Measurements from ENCODE around the gene LONP1.
"Not testable (repeated sequence)": the region's sequence is repeated elsewhere in the genome, so short reads cannot be mapped to it uniquely, and the experiment has no call there.

Gene LONP1

GRCh38 chr19:5738423-5738822 lies 18.5 kb upstream of the LONP1 start:
- no peaks in the 10 kb centered on the region for H3K4me1 ChIP-seq (ENCODE audit: control insufficient read depth, insufficient read depth, low read length)
- no peaks in the 10 kb centered on the region for H3K9me3 ChIP-seq (ENCODE audit: control insufficient read depth, insufficient read depth, low read depth, low read length)
- no peaks in the 10 kb centered on the region for H3K36me3 ChIP-seq (ENCODE audit: control insufficient read depth, insufficient read depth, low read length)
- H3K27ac ChIP-seq (ENCODE audit: low read depth, low read length), result no peak overlapping the region
- no peak overlapping the region for H3K4me3 ChIP-seq (ENCODE audit: low read depth, low read length)
- H3K27me3 ChIP-seq (ENCODE audit: control insufficient read depth, insufficient read depth, low read length), result no peaks in the 10 kb centered on the region
- H3K9ac ChIP-seq (ENCODE audit: low read length), result no peak overlapping the region

- H3K4me1 ChIP-seq (ENCODE audit: control insufficient read depth, insufficient read depth, low read length); H3K27ac ChIP-seq (ENCODE audit: low read depth, low read length); H3K4me3 ChIP-seq (ENCODE audit: low read depth, low read length); H3K36me3 ChIP-seq (ENCODE audit: control insufficient read depth, insufficient read depth, low read length); H3K9ac ChIP-seq (ENCODE audit: low read length); H3K9me3 ChIP-seq (ENCODE audit: control insufficient read depth, insufficient read depth, low read depth, low read length); H3K27me3 ChIP-seq (ENCODE audit: control insufficient read depth, insufficient read depth, low read length): not testable (repeated sequence)
Observed at GRCh38 chr19:5733172-5733571, 13.2 kb upstream of the LONP1 start.

- no peak overlapping the region for H3K4me3 ChIP-seq (ENCODE audit: low read depth, low read length)
- H3K4me1 ChIP-seq (ENCODE audit: control insufficient read depth, insufficient read depth, low read length), result no peaks in the 10 kb centered on the region
- H3K27ac ChIP-seq (ENCODE audit: low read depth, low read length), result no peak overlapping the region
- no peaks in the 10 kb centered on the region for H3K36me3 ChIP-seq (ENCODE audit: control insufficient read depth, insufficient read depth, low read length)
- H3K9ac ChIP-seq (ENCODE audit: low read length), result no peak overlapping the region
- H3K9me3 ChIP-seq (ENCODE audit: control insufficient read depth, insufficient read depth, low read depth, low read length), result no peaks in the 10 kb centered on the region
- no peaks in the 10 kb centered on the region for H3K27me3 ChIP-seq (ENCODE audit: control insufficient read depth, insufficient read depth, low read length)
Observed at GRCh38 chr19:5727453-5728050, 7.6 kb upstream of the LONP1 start.

- Histone ChIP-seq H3K9ac (ENCODE audit: low read length) (peak overlapping the region; percentile 93), H3K27me3 (ENCODE audit: control insufficient read depth, insufficient read depth, low read length) (no peaks in the 10 kb centered on the region), H3K4me1 (ENCODE audit: control insufficient read depth, insufficient read depth, low read length) (peaks cover 7% of the 10 kb centered on the region; the same call in 1 of the 2 replicates), H3K36me3 (ENCODE audit: control insufficient read depth, insufficient read depth, low read length) (peaks cover 19% of the 10 kb centered on the region), H3K27ac (ENCODE audit: low read depth, low read length) (peak overlapping the region; percentile 95), H3K4me3 (ENCODE audit: low read depth, low read length) (peak overlapping the region; percentile 79), H3K9me3 (ENCODE audit: control insufficient read depth, insufficient read depth, low read depth, low read length) (no peaks in the 10 kb centered on the region)
Observed at GRCh38 chr19:5719274-5719960, 529 bp downstream of the LONP1 start.

- no peaks in the 10 kb centered on the region for H3K9me3 ChIP-seq (ENCODE audit: control insufficient read depth, insufficient read depth, low read depth, low read length)
- H3K36me3 ChIP-seq (ENCODE audit: control insufficient read depth, insufficient read depth, low read length), result peaks cover 23% of the 10 kb centered on the region
- H3K4me1 ChIP-seq (ENCODE audit: control insufficient read depth, insufficient read depth, low read length), result peaks cover 7% of the 10 kb centered on the region; the same call in 1 of the 2 replicates
- H3K4me3 ChIP-seq (ENCODE audit: low read depth, low read length), result peak overlapping the region; percentile 79
- H3K27ac ChIP-seq (ENCODE audit: low read depth, low read length), result peak overlapping the region; percentile 95
- peak overlapping the region; percentile 93 for H3K9ac ChIP-seq (ENCODE audit: low read length)
- H3K27me3 ChIP-seq (ENCODE audit: control insufficient read depth, insufficient read depth, low read length), result no peaks in the 10 kb centered on the region
Observed at GRCh38 chr19:5718579-5719273, 1.2 kb downstream of the LONP1 start.

- Histone ChIP-seq H3K36me3 (ENCODE audit: control insufficient read depth, insufficient read depth, low read length) (peaks cover 30% of the 10 kb centered on the region), H3K9ac (ENCODE audit: low read length) (peak overlapping the region; percentile 93), H3K4me1 (ENCODE audit: control insufficient read depth, insufficient read depth, low read length) (peaks cover 7% of the 10 kb centered on the region; the same call in 1 of the 2 replicates), H3K27ac (ENCODE audit: low read depth, low read length) (0 out of 2 replicates have a peak overlapping the region, but pooled peaks have one; percentile 95), H3K9me3 (ENCODE audit: control insufficient read depth, insufficient read depth, low read depth, low read length) (no peaks in the 10 kb centered on the region), H3K27me3 (ENCODE audit: control insufficient read depth, insufficient read depth, low read length) (no peaks in the 10 kb centered on the region), H3K4me3 (ENCODE audit: low read depth, low read length) (peak overlapping the region; percentile 79)
Observed at GRCh38 chr19:5718037-5718578, 1.8 kb downstream of the LONP1 start.

- Histone ChIP-seq H3K27me3 (ENCODE audit: control insufficient read depth, insufficient read depth, low read length) (no peaks in the 10 kb centered on the region), H3K36me3 (ENCODE audit: control insufficient read depth, insufficient read depth, low read length) (peaks cover 37% of the 10 kb centered on the region), H3K27ac (ENCODE audit: low read depth, low read length) (no peak overlapping the region), H3K4me1 (ENCODE audit: control insufficient read depth, insufficient read depth, low read length) (peaks cover 7% of the 10 kb centered on the region; the same call in 1 of the 2 replicates), H3K9ac (ENCODE audit: low read length) (no peak overlapping the region), H3K4me3 (ENCODE audit: low read depth, low read length) (no peak overlapping the region), H3K9me3 (ENCODE audit: control insufficient read depth, insufficient read depth, low read depth, low read length) (no peaks in the 10 kb centered on the region)
Observed at GRCh38 chr19:5717215-5717935, 2.6 kb downstream of the LONP1 start.

- Histone ChIP-seq H3K4me3 (ENCODE audit: low read depth, low read length) (no peak overlapping the region), H3K36me3 (ENCODE audit: control insufficient read depth, insufficient read depth, low read length) (peaks cover 61% of the 10 kb centered on the region), H3K27me3 (ENCODE audit: control insufficient read depth, insufficient read depth, low read length) (no peaks in the 10 kb centered on the region), H3K9me3 (ENCODE audit: control insufficient read depth, insufficient read depth, low read depth, low read length) (no peaks in the 10 kb centered on the region), H3K4me1 (ENCODE audit: control insufficient read depth, insufficient read depth, low read length) (peaks cover 7% of the 10 kb centered on the region; the same call in 1 of the 2 replicates), H3K27ac (ENCODE audit: low read depth, low read length) (no peak overlapping the region), H3K9ac (ENCODE audit: low read length) (no peak overlapping the region)
Observed at GRCh38 chr19:5714816-5715215, 5.1 kb downstream of the LONP1 start.

GRCh38 chr19:5713228-5713627 lies 6.7 kb downstream of the LONP1 start:
- Histone ChIP-seq H3K27me3 (ENCODE audit: control insufficient read depth, insufficient read depth, low read length) (no peaks in the 10 kb centered on the region), H3K4me3 (ENCODE audit: low read depth, low read length) (no peak overlapping the region), H3K4me1 (ENCODE audit: control insufficient read depth, insufficient read depth, low read length) (no peaks in the 10 kb centered on the region), H3K36me3 (ENCODE audit: control insufficient read depth, insufficient read depth, low read length) (peaks cover 70% of the 10 kb centered on the region), H3K27ac (ENCODE audit: low read depth, low read length) (no peak overlapping the region), H3K9ac (ENCODE audit: low read length) (no peak overlapping the region), H3K9me3 (ENCODE audit: control insufficient read depth, insufficient read depth, low read depth, low read length) (no peaks in the 10 kb centered on the region)

GRCh38 chr19:5711713-5712161 lies 8.2 kb downstream of the LONP1 start:
- peaks cover 78% of the 10 kb centered on the region for H3K36me3 ChIP-seq (ENCODE audit: control insufficient read depth, insufficient read depth, low read length)
- H3K9me3 ChIP-seq (ENCODE audit: control insufficient read depth, insufficient read depth, low read depth, low read length), result no peaks in the 10 kb centered on the region
- H3K27ac ChIP-seq (ENCODE audit: low read depth, low read length), result no peak overlapping the region
- no peaks in the 10 kb centered on the region for H3K4me1 ChIP-seq (ENCODE audit: control insufficient read depth, insufficient read depth, low read length)
- H3K4me3 ChIP-seq (ENCODE audit: low read depth, low read length), result no peak overlapping the region
- H3K27me3 ChIP-seq (ENCODE audit: control insufficient read depth, insufficient read depth, low read length), result no peaks in the 10 kb centered on the region
- H3K9ac ChIP-seq (ENCODE audit: low read length), result no peak overlapping the region

Data from HUES6 (cell line).